Neural progenitor cell (in vitro differentiated cells): Measurements from ENCODE around the gene WDR45B. TPM values are rescaled to one million over a fixed set of nuclear protein-coding genes. Genes with fewer than 3 reads are reported as not detected.

Source experiments
- DNase-seq: peaks from one replicate; pipeline ENCODE4 v3.0.0-alpha.2; 2016; ENCODE audit warnings: low spot score
- H2AFZ ChIP-seq: fragments of 200-600 bp; sonication (generic); replicated peaks from 2 replicates; pipeline ENCODE4 v1.6.1; 2016; ENCODE audit warnings: antibody characterized with exemption
- H3F3A ChIP-seq: fragments of 200-600 bp; sonication (generic); 2 replicates; pipeline ENCODE4 v1.6.1; 2016; ENCODE audit warnings: antibody characterized with exemption, low read depth
- H3K27ac ChIP-seq: fragments of 200-600 bp; sonication (generic); 2 replicates; pipeline ENCODE4 v1.5.1; 2016; ENCODE audit warnings: mild to moderate bottlenecking
- H3K27me3 ChIP-seq: fragments of 200-600 bp; sonication (generic); 2 replicates; pipeline ENCODE4 v1.6.1; 2016; ENCODE audit warnings: mild to moderate bottlenecking, moderate library complexity
- H3K36me3 ChIP-seq: fragments of 200-600 bp; sonication (generic); 2 replicates; pipeline ENCODE4 v1.5.1; 2016
- H3K4me1 ChIP-seq: fragments of 200-600 bp; sonication (generic); 2 replicates; pipeline ENCODE4 v1.6.1; 2016; ENCODE audit warnings: mixed run types
- H3K4me2 ChIP-seq: fragments of 200-600 bp; sonication (generic); 2 replicates; pipeline ENCODE4 v1.6.1; 2016
- H3K4me3 ChIP-seq: fragments of 200-600 bp; sonication (generic); 2 replicates; pipeline ENCODE4 v1.5.1; 2016
- H3K79me2 ChIP-seq: fragments of 200-600 bp; sonication (generic); 2 replicates; pipeline ENCODE4 v1.6.1; 2016; ENCODE audit warnings: low read depth
- H3K9ac ChIP-seq: fragments of 200-600 bp; sonication (generic); 2 replicates; pipeline ENCODE4 v1.6.1; 2016
- H3K9me3 ChIP-seq: fragments of 200-600 bp; sonication (generic); 2 replicates; pipeline ENCODE4 v1.5.1; 2016; ENCODE audit warnings: low read depth
- H4K20me1 ChIP-seq: fragments of 200-600 bp; sonication (generic); 2 replicates; pipeline ENCODE4 v1.6.1; 2016; ENCODE audit warnings: low read depth
- H3K27ac Mint-ChIP-seq: 3 replicates; pipeline ENCODE4 v1.8.0; 2021; ENCODE audit warnings: mixed read lengths
- H3K27me3 Mint-ChIP-seq: 2 replicates; pipeline ENCODE4 v1.8.0; 2022; ENCODE audit warnings: low read depth, mild to moderate bottlenecking, inconsistent platforms, moderate library complexity, mixed read lengths; ENCODE audit not compliant: insufficient read depth
- H3K36me3 Mint-ChIP-seq: 3 replicates; pipeline ENCODE4 v1.8.0; 2021; ENCODE audit warnings: mixed read lengths
- H3K4me1 Mint-ChIP-seq: 3 replicates; pipeline ENCODE4 v1.8.0; 2021; ENCODE audit warnings: mixed read lengths
- H3K4me3 Mint-ChIP-seq: 3 replicates; pipeline ENCODE4 v1.8.0; 2021; ENCODE audit warnings: mild to moderate bottlenecking, moderate library complexity, mixed read lengths
- H3K9me3 Mint-ChIP-seq: 3 replicates; pipeline ENCODE4 v1.8.0; 2020; ENCODE audit warnings: mixed read lengths
- EZH2 ChIP-seq: fragments of 200-600 bp; sonication (generic); IDR thresholded peaks from 2 replicates; pipeline ENCODE4 v1.6.1; 2017; ENCODE audit warnings: antibody characterized with exemption, mild to moderate bottlenecking, moderate library complexity
- EZH2phosphoT487 ChIP-seq: fragments of 200-600 bp; sonication (generic); IDR thresholded peaks from 2 replicates; pipeline ENCODE4 v1.6.1; 2017; ENCODE audit warnings: antibody characterized with exemption
- total RNA-seq: library from RNA; depleted of rRNA; stranded (reverse); fragments of >200 nt; gene quantifications from 2 replicates; pipeline ENCODE4 v1.2.3, GENCODE V29; 2015; ENCODE audit warnings: low replicate concordance
- TF ChIP-seq, protein P1 (sequence below): fragments of 200-600 bp; sonication (generic); IDR thresholded peaks from 2 replicates; pipeline ENCODE4 v1.5.1; 2017; ENCODE audit warnings: antibody characterized with exemption, mild to moderate bottlenecking

The WDR45B gene
- total RNA-seq, 1 donor from 2014 or later: 110 TPM

DNA sequence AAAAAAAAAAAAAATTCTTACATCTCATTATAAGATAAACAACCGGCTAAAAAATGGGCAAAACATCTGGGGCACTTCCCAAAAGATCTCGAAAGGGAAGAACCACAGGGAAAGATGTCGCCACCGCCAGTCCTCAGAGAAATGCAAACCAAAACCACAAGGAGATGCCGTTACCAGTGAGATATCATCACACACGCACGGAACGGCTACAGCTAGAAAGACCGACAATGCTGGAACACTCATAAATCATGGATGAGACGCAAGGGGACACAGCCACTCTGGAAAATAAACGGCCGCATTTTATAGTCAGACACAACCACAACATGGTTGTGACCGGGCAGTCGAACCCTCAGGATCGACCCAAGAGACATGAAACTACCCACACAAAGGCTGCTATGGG is 24.5 kb downstream of the WDR45B start:
- Histone ChIP-seq H2AFZ (no peak overlapping the region), H3K4me1 (no peaks in the 10 kb centered on the region), H3K79me2 (no peaks in the 10 kb centered on the region), H3F3A (no peaks in the 10 kb centered on the region), H3K4me3 (no peak overlapping the region), H3K27me3 (no peaks in the 10 kb centered on the region), H4K20me1 (peaks cover 12% of the 10 kb centered on the region), H3K9me3 (no peaks in the 10 kb centered on the region), H3K27ac (no peak overlapping the region), H3K9ac (no peak overlapping the region), H3K4me2 (no peak overlapping the region), H3K36me3 (no peaks in the 10 kb centered on the region)
- H3K27me3 Mint-ChIP-seq: no peaks in the 10 kb centered on the region
- no peak overlapping the region for H3K4me3 Mint-ChIP-seq
- TF ChIP-seq EZH2phosphoT487 (no peak), EZH2 (no peak)
- TF ChIP-seq, protein P1, sequence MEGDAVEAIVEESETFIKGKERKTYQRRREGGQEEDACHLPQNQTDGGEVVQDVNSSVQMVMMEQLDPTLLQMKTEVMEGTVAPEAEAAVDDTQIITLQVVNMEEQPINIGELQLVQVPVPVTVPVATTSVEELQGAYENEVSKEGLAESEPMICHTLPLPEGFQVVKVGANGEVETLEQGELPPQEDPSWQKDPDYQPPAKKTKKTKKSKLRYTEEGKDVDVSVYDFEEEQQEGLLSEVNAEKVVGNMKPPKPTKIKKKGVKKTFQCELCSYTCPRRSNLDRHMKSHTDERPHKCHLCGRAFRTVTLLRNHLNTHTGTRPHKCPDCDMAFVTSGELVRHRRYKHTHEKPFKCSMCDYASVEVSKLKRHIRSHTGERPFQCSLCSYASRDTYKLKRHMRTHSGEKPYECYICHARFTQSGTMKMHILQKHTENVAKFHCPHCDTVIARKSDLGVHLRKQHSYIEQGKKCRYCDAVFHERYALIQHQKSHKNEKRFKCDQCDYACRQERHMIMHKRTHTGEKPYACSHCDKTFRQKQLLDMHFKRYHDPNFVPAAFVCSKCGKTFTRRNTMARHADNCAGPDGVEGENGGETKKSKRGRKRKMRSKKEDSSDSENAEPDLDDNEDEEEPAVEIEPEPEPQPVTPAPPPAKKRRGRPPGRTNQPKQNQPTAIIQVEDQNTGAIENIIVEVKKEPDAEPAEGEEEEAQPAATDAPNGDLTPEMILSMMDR: no peak
- H3K4me1 Mint-ChIP-seq: no peaks in the 10 kb centered on the region
- H3K9me3 Mint-ChIP-seq: no peaks in the 10 kb centered on the region
- no peak for DNase-seq
- peak overlapping the region; percentile 24 for H3K27ac Mint-ChIP-seq
- peaks cover 39% of the 10 kb centered on the region for H3K36me3 Mint-ChIP-seq

DNA sequence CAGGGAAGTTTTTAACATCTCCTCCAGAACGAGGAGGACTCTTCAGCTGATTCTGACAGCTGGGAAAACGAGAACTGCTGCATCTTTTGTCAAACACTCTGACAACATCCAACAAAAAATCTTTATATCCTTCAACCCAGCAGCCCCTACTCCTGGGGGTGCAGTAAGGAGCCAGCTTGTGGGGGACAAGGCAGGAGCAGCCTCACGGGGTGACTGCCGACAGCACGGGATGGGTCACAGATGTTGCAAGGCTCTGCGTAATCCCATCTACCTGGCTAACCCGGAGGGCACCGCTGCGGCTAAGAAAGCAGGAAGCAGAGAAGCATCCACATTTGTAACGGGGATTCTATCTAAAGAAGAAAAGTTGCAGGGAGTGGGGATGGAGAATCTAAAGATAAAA is 28.6 kb downstream of the WDR45B start:
- no peak overlapping the region for H2AFZ ChIP-seq
- no peak overlapping the region for H3K4me3 ChIP-seq
- no peak for DNase-seq
- Mint-ChIP-seq H3K4me3 (no peak overlapping the region), H3K27me3 (no peaks in the 10 kb centered on the region), H3K4me1 (no peaks in the 10 kb centered on the region), H3K27ac (no peak overlapping the region), H3K36me3 (peaks cover 36% of the 10 kb centered on the region), H3K9me3 (no peaks in the 10 kb centered on the region)
- TF ChIP-seq EZH2: no peak
- H3K27me3 ChIP-seq: no peaks in the 10 kb centered on the region
- H3K9me3 ChIP-seq: no peaks in the 10 kb centered on the region
- H3K79me2 ChIP-seq: no peaks in the 10 kb centered on the region
- H3K36me3 ChIP-seq: no peaks in the 10 kb centered on the region
- no peak overlapping the region for H3K9ac ChIP-seq
- peaks cover 3% of the 10 kb centered on the region for H4K20me1 ChIP-seq
- no peak overlapping the region for H3K4me2 ChIP-seq
- H3K4me1 ChIP-seq: no peaks in the 10 kb centered on the region
- no peak overlapping the region for H3K27ac ChIP-seq
- no peaks in the 10 kb centered on the region for H3F3A ChIP-seq

DNA sequence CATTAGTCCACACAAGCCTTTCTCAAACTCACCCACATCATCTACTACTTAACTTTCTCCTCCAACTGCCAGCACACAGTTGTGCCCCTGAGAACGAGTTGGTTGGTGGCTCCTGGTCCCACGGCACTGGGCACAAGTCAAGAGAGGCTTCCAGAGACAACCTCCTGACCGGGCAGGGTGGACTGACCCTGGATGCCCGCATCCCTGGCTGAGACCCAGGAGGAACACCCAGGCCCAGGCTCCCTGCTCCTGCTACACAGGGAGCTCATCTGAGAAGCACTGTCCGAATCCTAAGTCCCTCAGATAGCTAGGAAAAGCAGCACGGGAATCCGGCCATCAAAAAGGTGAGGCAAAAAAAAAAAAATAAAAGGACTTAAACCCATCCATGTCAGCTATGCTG is 29.0 kb downstream of the WDR45B start:
- H3K4me3 ChIP-seq: no peak overlapping the region
- H3K4me2 ChIP-seq: no peak overlapping the region
- no peaks in the 10 kb centered on the region for H3K79me2 ChIP-seq
- Mint-ChIP-seq H3K9me3 (no peaks in the 10 kb centered on the region), H3K4me3 (no peak overlapping the region), H3K27ac (no peak overlapping the region), H3K27me3 (no peaks in the 10 kb centered on the region), H3K4me1 (no peaks in the 10 kb centered on the region), H3K36me3 (peaks cover 38% of the 10 kb centered on the region)
- H3F3A ChIP-seq: no peaks in the 10 kb centered on the region
- H3K9me3 ChIP-seq: no peaks in the 10 kb centered on the region
- H3K27ac ChIP-seq: no peak overlapping the region
- H2AFZ ChIP-seq: no peak overlapping the region
- H3K36me3 ChIP-seq: no peaks in the 10 kb centered on the region
- DNase-seq: no peak
- no peak for TF ChIP-seq EZH2
- TF ChIP-seq EZH2phosphoT487: no peak
- TF ChIP-seq, protein P1: no peak
- H3K27me3 ChIP-seq: no peaks in the 10 kb centered on the region
- H4K20me1 ChIP-seq: peaks cover 3% of the 10 kb centered on the region
- no peaks in the 10 kb centered on the region for H3K4me1 ChIP-seq
- no peak overlapping the region for H3K9ac ChIP-seq

DNA sequence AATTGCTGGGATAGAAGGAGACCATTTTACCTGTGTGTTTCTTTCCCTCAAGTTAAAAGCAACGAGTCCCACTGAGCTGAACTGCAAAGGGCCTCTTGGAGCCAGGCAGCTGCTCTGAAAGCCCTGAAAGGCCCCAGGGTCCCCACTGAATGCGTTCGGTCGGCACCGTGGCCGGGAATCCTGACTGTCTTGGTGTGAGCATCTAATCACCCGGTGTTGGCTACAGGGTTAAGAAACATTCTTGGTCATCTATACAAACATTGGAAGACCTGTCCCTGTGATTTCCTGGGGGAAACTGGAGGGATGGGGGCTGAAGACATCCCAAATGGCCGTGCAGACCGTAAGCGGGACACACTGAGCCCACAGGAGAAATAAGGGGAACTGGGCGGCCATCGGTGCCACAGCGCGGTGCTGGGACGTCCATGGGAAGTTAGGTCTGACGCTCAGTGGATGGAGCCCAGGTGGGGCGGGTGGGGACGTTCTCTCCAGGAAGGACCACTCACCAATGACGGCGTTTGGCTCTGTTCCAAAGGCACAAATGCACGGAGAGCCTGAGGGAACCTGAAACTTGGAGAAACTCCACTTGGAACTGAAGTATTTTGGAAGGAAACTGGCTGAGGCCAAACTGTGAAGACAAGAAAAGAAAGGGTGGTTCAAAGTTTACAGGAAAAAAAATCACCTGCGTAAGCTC is 32.1 kb downstream of the WDR45B start:
- H3K4me3 Mint-ChIP-seq: no peak overlapping the region
- Histone ChIP-seq H4K20me1 (peaks cover 3% of the 10 kb centered on the region), H3K36me3 (no peaks in the 10 kb centered on the region), H3K4me1 (no peaks in the 10 kb centered on the region), H3K4me3 (no peak overlapping the region), H3K27ac (no peak overlapping the region), H3F3A (no peaks in the 10 kb centered on the region), H3K9ac (no peak overlapping the region), H3K4me2 (no peak overlapping the region), H3K9me3 (no peaks in the 10 kb centered on the region), H3K79me2 (no peaks in the 10 kb centered on the region), H2AFZ (no peak overlapping the region), H3K27me3 (no peaks in the 10 kb centered on the region)
- TF ChIP-seq EZH2phosphoT487 (no peak), EZH2 (no peak)
- TF ChIP-seq, protein P1: no peak
- H3K27me3 Mint-ChIP-seq: peaks cover 5% of the 10 kb centered on the region
- DNase-seq: no peak
- peaks cover 39% of the 10 kb centered on the region for H3K36me3 Mint-ChIP-seq
- H3K4me1 Mint-ChIP-seq: no peaks in the 10 kb centered on the region
- H3K9me3 Mint-ChIP-seq: no peaks in the 10 kb centered on the region
- no peak overlapping the region for H3K27ac Mint-ChIP-seq
